Endothelial cell of umbilical vein (primary cell): ENCODE results near the gene ADRA2C. TPM values are rescaled to one million over a fixed set of nuclear protein-coding genes. Genes with fewer than 3 reads are reported as not detected.

Experiments
- BruUV-seq: library from RNA; stranded (reverse); fragments of 400-500 nt; replicated peaks from 2 replicates; lab custom pipeline; 2021; lab: Mats Ljungman, UMichigan
- CTCF ChIA-PET: fragments of 300-600, 350-600 bp; sonication (Branson Sonifier 250); formaldehyde crosslinking; loops from one replicate; lab custom pipeline; 2021; ENCODE audit warnings: antibody characterized with exemption, inconsistent platforms; lab: Charles Lee
- POLR2A ChIA-PET: fragments of 300-600, 350-600 bp; sonication (Branson Sonifier 250); formaldehyde crosslinking; loops from one replicate; lab custom pipeline; 2021; ENCODE audit warnings: antibody characterized with exemption, inconsistent platforms; lab: Charles Lee
- DNase-seq: peaks from one replicate; pipeline ENCODE4 v3.0.0-alpha.2; 2011; ENCODE audit warnings: low read depth, low spot score
- FAIRE-seq: peaks from 2 replicates; lab custom pipeline; 2011; peaks lifted over from hg19 to GRCh38; lab: Jason Lieb, UNC
- H2AFZ ChIP-seq: 2 replicates; pipeline ENCODE4 v1.6.0; 2012; ENCODE audit warnings: low read depth, low read length, control low read depth, inconsistent platforms
- H3K27ac ChIP-seq: 2 replicates; pipeline ENCODE4 v1.5.1; 2011; ENCODE audit warnings: low read depth, mild to moderate bottlenecking, control low read depth, low read length, moderate library complexity; ENCODE audit not compliant: insufficient read depth
- H3K27me3 ChIP-seq, 2 experiments: 2 replicates each; pipeline versions ENCODE4 v1.6.0 to v1.6.1; 2011; ENCODE audit warnings: low read length in 2 of 2, mixed read lengths in 1 of 2; ENCODE audit not compliant: control insufficient read depth in 2 of 2, insufficient read depth in 2 of 2
- H3K36me3 ChIP-seq, 2 experiments: 2 replicates in 1 of 2; 3 replicates in 1 of 2; pipeline ENCODE4 v1.5.1; 2011; ENCODE audit warnings: low read length in 2 of 2, mild to moderate bottlenecking in 1 of 2, moderate library complexity in 1 of 2; ENCODE audit not compliant: control insufficient read depth in 2 of 2, insufficient read depth in 2 of 2; ENCODE audit errors: extremely low read depth in 1 of 2
- H3K4me1 ChIP-seq: 3 replicates; pipeline ENCODE4 v1.5.1; 2011; ENCODE audit warnings: mild to moderate bottlenecking, low read length; ENCODE audit not compliant: control insufficient read depth, insufficient read depth; ENCODE audit errors: extremely low read depth
- H3K4me2 ChIP-seq: 2 replicates; pipeline ENCODE4 v1.6.1; 2011; ENCODE audit warnings: low read length, control low read depth, mixed read lengths; ENCODE audit not compliant: insufficient read depth
- H3K4me3 ChIP-seq, 3 experiments: fragments of 200-600 bp in 1 of 3; sonication (generic), shearing (Covaris generic) in 1 of 3; replicated peaks in 1 of 3; 2 replicates each; pipeline ENCODE4 v1.5.1; 2011 to 2016; ENCODE audit warnings: control low read depth in 3 of 3, low read length in 3 of 3, mild to moderate bottlenecking in 2 of 3, inconsistent platforms in 1 of 3, low read depth in 1 of 3, moderate library complexity in 1 of 3; ENCODE audit not compliant: insufficient read depth in 1 of 3
- H3K79me2 ChIP-seq: 2 replicates; pipeline ENCODE4 v1.6.0; 2012; ENCODE audit warnings: low read length, inconsistent platforms; ENCODE audit not compliant: control insufficient read depth, insufficient read depth
- H3K9ac ChIP-seq: replicated peaks from 2 replicates; pipeline ENCODE3; 2011; ENCODE audit warnings: low read length, control low read depth; ENCODE audit not compliant: insufficient read depth; ENCODE audit errors: extremely low read depth
- H3K9me1 ChIP-seq: replicated peaks from 3 replicates; pipeline ENCODE4 v1.6.0; 2011; ENCODE audit warnings: mild to moderate bottlenecking, low read length; ENCODE audit not compliant: control insufficient read depth, insufficient read depth; ENCODE audit errors: extremely low read depth
- H3K9me3 ChIP-seq: replicated peaks from 2 replicates; pipeline ENCODE4 v1.5.1; 2012; ENCODE audit warnings: low read length, inconsistent platforms; ENCODE audit not compliant: control insufficient read depth, insufficient read depth
- H4K20me1 ChIP-seq: replicated peaks from 2 replicates; pipeline ENCODE3; 2011; ENCODE audit warnings: mild to moderate bottlenecking, low read length; ENCODE audit not compliant: control insufficient read depth, insufficient read depth; ENCODE audit errors: extremely low read depth
- CTCF ChIP-seq, 2 donors: IDR thresholded peaks; 1 replicate in 1 of 2; 2 replicates in 1 of 2; pipeline ENCODE4 v1.5.1; 2011; ENCODE audit warnings: low read length in 2 of 2, mild to moderate bottlenecking in 2 of 2, moderate library complexity in 2 of 2, control low read depth in 1 of 2, inconsistent platforms in 1 of 2, low read depth in 1 of 2; ENCODE audit not compliant: insufficient read depth in 1 of 2; ENCODE audit errors: extremely low read depth in 1 of 2
- EZH2 ChIP-seq: IDR thresholded peaks from 2 replicates; pipeline ENCODE4 v1.6.1; 2012; ENCODE audit warnings: borderline replicate concordance, low read depth, mild to moderate bottlenecking, moderate library complexity, low read length, inconsistent platforms; ENCODE audit not compliant: severe bottlenecking
- FOS ChIP-seq: IDR thresholded peaks from 2 replicates; pipeline ENCODE4 v1.6.1; 2011; ENCODE audit warnings: mild to moderate bottlenecking, low read length, moderate library complexity, borderline replicate concordance; ENCODE audit not compliant: insufficient read depth
- GATA2 ChIP-seq: IDR thresholded peaks from 2 replicates; pipeline ENCODE4 v1.7.0; 2011; ENCODE audit warnings: low read depth, mild to moderate bottlenecking, moderate library complexity, mixed read lengths, low read length; ENCODE audit not compliant: insufficient read length, insufficient read depth
- JUN ChIP-seq: IDR thresholded peaks from 2 replicates; pipeline ENCODE4 v1.6.1; 2011; ENCODE audit warnings: borderline replicate concordance, low read depth; ENCODE audit not compliant: insufficient read length, insufficient read depth
- MAX ChIP-seq: IDR thresholded peaks from 2 replicates; pipeline ENCODE4 v1.6.1; 2011; ENCODE audit not compliant: insufficient read depth, insufficient read length
- MYC ChIP-seq: IDR thresholded peaks from one replicate; pipeline ENCODE4 v1.6.1; 2011; ENCODE audit warnings: mild to moderate bottlenecking, low read depth, low read length
- POLR2A ChIP-seq: IDR thresholded peaks from 2 replicates; pipeline ENCODE4 v1.6.1; 2012; ENCODE audit warnings: low read depth, mild to moderate bottlenecking, control low read depth, low read length
- POLR2AphosphoS5 ChIP-seq: IDR thresholded peaks from 2 replicates; pipeline ENCODE4 v1.6.1; 2012; ENCODE audit warnings: low read depth, mild to moderate bottlenecking, control low read depth, low read length, moderate library complexity; ENCODE audit not compliant: insufficient read depth
- dilution Hi-C: fragments of 300-500 bp; cut with MboI; formaldehyde crosslinking; loops from one replicate; pipeline ENCODE4 v1.15.0; 2019; ENCODE audit warnings: low sequenced_read_pairs; ENCODE audit not compliant: extremely low pct_ligation_motif_present
- intact Hi-C: fragments of 100-400 bp; cut with micrococcal nuclease; formaldehyde crosslinking; loops from one replicate; pipeline ENCODE4 v1.10.0; 2022
- polyA plus RNA-seq, 4 experiments: library from polyadenylated mRNA; depleted of rRNA in 3 of 4; stranded (reverse) in 3 of 4; unstranded in 1 of 4; fragments of >200 nt; gene quantifications; 2 replicates each; pipeline versions ENCODE4 v1.2.1 to v1.2.3, GENCODE V29; 2011 to 2012; ENCODE audit warnings: missing spikeins in 1 of 4
- total RNA-seq: library from RNA; stranded (reverse); gene quantifications from 2 replicates; pipeline ENCODE4 v1.2.3, GENCODE V29; 2021

Gene ADRA2C
- total and polyA plus RNA-seq, 2 donors (not counting 3 experiments of a cell fraction or from before 2014, with no cell fraction given), result 0.03 to 0.40 TPM

GRCh38 chr4:3720466-3720865 is 45.7 kb upstream of the ADRA2C start:
- H3K4me2 ChIP-seq, result no peak overlapping the region
- FAIRE-seq (no peak), DNase-seq (no peak)
- no peaks in the 10 kb centered on the region for H3K9me1 ChIP-seq
- H4K20me1 ChIP-seq, result no peaks in the 10 kb centered on the region
- POLR2A ChIA-PET, result no interaction called here
- BruUV-seq, result no TSS peak
- TF ChIP-seq FOS (no peak), POLR2AphosphoS5 (no peak), EZH2 (no peak), POLR2A (no peak), JUN (no peak), GATA2 (no peak), CTCF (IDR thresholded peaks at IDR 0.05; ENCODE audit: extremely low read depth in 1 of 2, insufficient read depth in 1 of 2, low read depth in 1 of 2, low read length in 2 of 2) (no peak), MYC (no peak), MAX (no peak)
- CTCF ChIA-PET, result no interaction called here
- H3K9ac ChIP-seq, result no peak overlapping the region
- intact Hi-C loops (no loop called here), dilution Hi-C loops (no loop called here)
- no peaks in the 10 kb centered on the region for H3K79me2 ChIP-seq
- no peaks in the 10 kb centered on the region for H3K27me3 ChIP-seq
- no peak overlapping the region for H3K27ac ChIP-seq
- H3K4me3 ChIP-seq, result no peak overlapping the region
- H3K9me3 ChIP-seq, result no peaks in the 10 kb centered on the region
- H3K4me1 ChIP-seq, result no peaks in the 10 kb centered on the region
- H3K36me3 ChIP-seq, result no peaks in the 10 kb centered on the region
- H2AFZ ChIP-seq, result no peak overlapping the region
